ENCODE results near the gene RGS9.

RGS9 gene

GRCh38 chr17:65261152-65261551, 124.0 kb downstream of the RGS9 start:
- no peak for DNase-seq (ENCODE audit: low spot score)

GRCh38 chr17:65261682-65262636, 124.8 kb downstream of the RGS9 start:
- DNase-seq (ENCODE audit: low spot score), result no peak

GRCh38 chr17:65265276-65265675, 128.1 kb downstream of the RGS9 start:
- DNase-seq (ENCODE audit: low spot score), result no peak

- no peak for DNase-seq (ENCODE audit: low spot score)
Measured at GRCh38 chr17:65268832-65269231, 131.7 kb downstream of the RGS9 start.

- DNase-seq (ENCODE audit: low spot score), result no peak
Measured at GRCh38 chr17:65270499-65271253, 133.5 kb downstream of the RGS9 start.

- no peak for DNase-seq (ENCODE audit: low spot score)
Measured at GRCh38 chr17:65271296-65271695, 134.1 kb downstream of the RGS9 start.
